Kidney epithelial cell (primary cell): ENCODE measurements around the gene TLE6. TPM values are rescaled to one million over a fixed set of nuclear protein-coding genes. Genes with fewer than 3 reads are reported as not detected.

ENCODE experiments used
- DNase-seq: peaks from one replicate; pipeline ENCODE4 v3.0.0-alpha.2; 2010; ENCODE audit warnings: low read depth
- H3K27me3 ChIP-seq: 2 replicates; pipeline ENCODE4 v1.6.0; 2011; ENCODE audit warnings: low read length; ENCODE audit not compliant: control insufficient read depth, insufficient read depth
- H3K36me3 ChIP-seq: 2 replicates; pipeline ENCODE4 v1.5.1; 2011; ENCODE audit warnings: low read length; ENCODE audit not compliant: control insufficient read depth, insufficient read depth
- H3K4me3 ChIP-seq: 2 replicates; pipeline ENCODE4 v1.5.1; 2011; ENCODE audit warnings: low read depth, mild to moderate bottlenecking, control low read depth, low read length
- CTCF ChIP-seq: IDR thresholded peaks from 2 replicates; pipeline ENCODE4 v1.5.1; 2011; ENCODE audit warnings: mild to moderate bottlenecking, moderate library complexity, low read length, control low read depth, inconsistent platforms; ENCODE audit not compliant: insufficient read depth, poor library complexity, severe bottlenecking
- total RNA-seq: library from RNA; depleted of rRNA; stranded (reverse); fragments of >200 nt; gene quantifications from 2 replicates; pipeline ENCODE4 v1.2.3, GENCODE V29; 2015

TLE6 gene
- total RNA-seq, 1 donor from 2014 or later = 0.50 TPM

- TF ChIP-seq CTCF = no peak
- Histone ChIP-seq H3K4me3 (peak overlapping the region; percentile 64), H3K36me3 (no peaks in the 10 kb centered on the region), H3K27me3 (no peaks in the 10 kb centered on the region)
- no peak for DNase-seq
Measured at GRCh38 chr19:2945575-2946184, 31.7 kb upstream of the TLE6 start.

GRCh38 chr19:2949939-2950285, 27.5 kb upstream of the TLE6 start:
- H3K36me3 ChIP-seq = no peaks in the 10 kb centered on the region
- no peak for DNase-seq
- no peaks in the 10 kb centered on the region for H3K27me3 ChIP-seq
- H3K4me3 ChIP-seq = peak overlapping the region; percentile 85
- no peak for TF ChIP-seq CTCF

GRCh38 chr19:2950286-2951124, 26.9 kb upstream of the TLE6 start:
- Histone ChIP-seq H3K4me3 (peak overlapping the region; percentile 85), H3K36me3 (no peaks in the 10 kb centered on the region), H3K27me3 (no peaks in the 10 kb centered on the region)
- TF ChIP-seq CTCF = no peak
- peak; percentile 97 for DNase-seq

- Histone ChIP-seq H3K27me3 (no peaks in the 10 kb centered on the region), H3K4me3 (no peak overlapping the region), H3K36me3 (no peaks in the 10 kb centered on the region)
- TF ChIP-seq CTCF = no peak
- DNase-seq = peak; percentile 31
Measured at GRCh38 chr19:2952953-2953481, 24.3 kb upstream of the TLE6 start.

GRCh38 chr19:2957160-2957559, 20.2 kb upstream of the TLE6 start:
- DNase-seq = no peak
- Histone ChIP-seq H3K4me3 (no peak overlapping the region), H3K36me3 (no peaks in the 10 kb centered on the region), H3K27me3 (no peaks in the 10 kb centered on the region)
- TF ChIP-seq CTCF = no peak
